WERI-Rb-1 (cell line): ENCODE data around the gene MAGI1.

Experiments
- DNase-seq: peaks from one replicate; pipeline ENCODE4 v3.0.0-alpha.2; 2020
- H3K27ac ChIP-seq: fragments of 250-450 bp; sonication (Bioruptor Pico); 2 replicates; pipeline ENCODE4 v1.5.1; 2020; ENCODE audit warnings: mild to moderate bottlenecking, moderate library complexity
- H3K27me3 ChIP-seq: fragments of 250-450 bp; sonication (Bioruptor Pico); 2 replicates; pipeline ENCODE4 v1.5.1; 2021; ENCODE audit warnings: mild to moderate bottlenecking, low read depth, moderate library complexity; ENCODE audit not compliant: insufficient read depth, severe bottlenecking
- H3K36me3 ChIP-seq: fragments of 250-450 bp; sonication (Bioruptor Pico); 2 replicates; pipeline ENCODE4 v1.5.1; 2020; ENCODE audit warnings: mild to moderate bottlenecking, moderate library complexity
- H3K4me3 ChIP-seq: 2 replicates; pipeline ENCODE4 v1.5.1; 2011; ENCODE audit warnings: low read depth, mild to moderate bottlenecking, control low read depth, low read length
- H3K9me3 ChIP-seq: fragments of 250-450 bp; sonication (Bioruptor Pico); 2 replicates; pipeline ENCODE4 v1.5.1; 2021; ENCODE audit warnings: mild to moderate bottlenecking, moderate library complexity; ENCODE audit not compliant: severe bottlenecking
- TF ChIP-seq, protein P1 (sequence below): IDR thresholded peaks from 2 replicates; pipeline ENCODE4 v1.5.1; 2011; ENCODE audit warnings: low read depth, mild to moderate bottlenecking, control low read depth, inconsistent platforms, low read length

MAGI1 gene

DNA sequence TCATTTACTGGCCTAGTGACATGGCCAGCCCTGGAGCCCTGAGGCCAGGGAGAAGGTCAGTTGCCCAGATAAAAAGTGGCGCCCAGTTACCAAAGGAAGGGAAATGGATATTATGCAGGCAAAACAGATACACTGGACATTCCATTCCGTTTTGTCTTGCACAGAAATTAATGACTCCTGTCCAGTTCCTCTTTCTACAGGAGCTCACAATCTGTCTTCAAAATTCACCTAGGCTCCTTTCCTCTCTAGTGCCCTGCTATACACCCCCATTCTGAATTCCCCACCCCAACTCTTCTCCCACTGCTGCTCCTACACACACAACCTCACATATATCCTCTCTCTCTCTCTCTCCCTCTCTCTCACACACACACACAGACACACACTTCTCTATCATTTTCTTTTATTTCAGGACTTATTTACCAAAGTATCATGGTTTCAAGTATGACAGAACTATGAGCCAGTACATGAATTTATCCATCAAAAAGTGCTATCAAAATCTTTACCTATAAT is 229.0 kb downstream of the MAGI1 start:
- H3K27ac ChIP-seq: no peak overlapping the region
- no peak overlapping the region for H3K4me3 ChIP-seq
- H3K9me3 ChIP-seq: no peaks in the 10 kb centered on the region
- TF ChIP-seq, protein P1, sequence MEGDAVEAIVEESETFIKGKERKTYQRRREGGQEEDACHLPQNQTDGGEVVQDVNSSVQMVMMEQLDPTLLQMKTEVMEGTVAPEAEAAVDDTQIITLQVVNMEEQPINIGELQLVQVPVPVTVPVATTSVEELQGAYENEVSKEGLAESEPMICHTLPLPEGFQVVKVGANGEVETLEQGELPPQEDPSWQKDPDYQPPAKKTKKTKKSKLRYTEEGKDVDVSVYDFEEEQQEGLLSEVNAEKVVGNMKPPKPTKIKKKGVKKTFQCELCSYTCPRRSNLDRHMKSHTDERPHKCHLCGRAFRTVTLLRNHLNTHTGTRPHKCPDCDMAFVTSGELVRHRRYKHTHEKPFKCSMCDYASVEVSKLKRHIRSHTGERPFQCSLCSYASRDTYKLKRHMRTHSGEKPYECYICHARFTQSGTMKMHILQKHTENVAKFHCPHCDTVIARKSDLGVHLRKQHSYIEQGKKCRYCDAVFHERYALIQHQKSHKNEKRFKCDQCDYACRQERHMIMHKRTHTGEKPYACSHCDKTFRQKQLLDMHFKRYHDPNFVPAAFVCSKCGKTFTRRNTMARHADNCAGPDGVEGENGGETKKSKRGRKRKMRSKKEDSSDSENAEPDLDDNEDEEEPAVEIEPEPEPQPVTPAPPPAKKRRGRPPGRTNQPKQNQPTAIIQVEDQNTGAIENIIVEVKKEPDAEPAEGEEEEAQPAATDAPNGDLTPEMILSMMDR: no peak
- no peak for DNase-seq
- no peaks in the 10 kb centered on the region for H3K36me3 ChIP-seq
- no peaks in the 10 kb centered on the region for H3K27me3 ChIP-seq

DNA sequence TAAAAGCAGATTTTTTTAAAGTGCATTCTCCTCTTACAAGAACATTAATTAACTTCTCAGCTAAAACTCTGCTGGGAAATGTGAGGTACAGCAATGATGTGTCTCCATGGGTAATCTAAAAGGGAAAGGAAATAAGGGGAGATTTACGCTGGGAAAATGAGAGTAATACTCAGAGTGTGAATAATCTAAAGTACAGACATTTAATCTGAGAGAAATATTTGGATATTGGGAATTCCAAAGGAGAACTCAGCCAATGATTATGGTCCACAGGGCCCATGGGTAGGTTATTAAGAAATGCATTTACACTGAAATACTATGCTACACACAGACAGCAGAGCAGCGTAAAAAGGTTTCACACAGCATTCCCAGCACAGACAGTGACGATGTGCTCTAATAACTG is 229.9 kb downstream of the MAGI1 start:
- Histone ChIP-seq H3K27ac (no peak overlapping the region), H3K9me3 (no peaks in the 10 kb centered on the region), H3K27me3 (no peaks in the 10 kb centered on the region), H3K36me3 (no peaks in the 10 kb centered on the region), H3K4me3 (no peak overlapping the region)
- no peak for DNase-seq
- TF ChIP-seq, protein P1: no peak

DNA sequence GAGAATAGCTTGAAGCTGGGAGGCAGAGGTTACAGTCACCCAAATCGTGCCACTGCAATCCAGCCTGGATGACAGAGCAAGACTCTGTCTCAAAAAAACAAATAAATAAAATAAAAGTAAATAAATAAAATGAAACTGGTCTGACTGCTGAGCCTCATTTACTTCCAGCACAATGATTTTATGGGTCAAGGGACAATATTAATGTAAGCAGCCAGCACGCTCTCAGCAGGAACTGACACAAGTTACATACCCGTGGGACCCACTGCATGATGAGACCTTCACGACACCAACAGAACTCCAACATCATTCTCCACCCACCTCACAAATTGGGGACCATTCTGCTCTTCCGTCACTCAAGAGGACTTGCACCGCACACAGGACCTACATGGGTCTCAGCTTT is 230.3 kb downstream of the MAGI1 start:
- Histone ChIP-seq H3K4me3 (no peak overlapping the region), H3K9me3 (no peaks in the 10 kb centered on the region), H3K27me3 (no peaks in the 10 kb centered on the region), H3K27ac (no peak overlapping the region), H3K36me3 (no peaks in the 10 kb centered on the region)
- no peak for DNase-seq
- TF ChIP-seq, protein P1: no peak

DNA sequence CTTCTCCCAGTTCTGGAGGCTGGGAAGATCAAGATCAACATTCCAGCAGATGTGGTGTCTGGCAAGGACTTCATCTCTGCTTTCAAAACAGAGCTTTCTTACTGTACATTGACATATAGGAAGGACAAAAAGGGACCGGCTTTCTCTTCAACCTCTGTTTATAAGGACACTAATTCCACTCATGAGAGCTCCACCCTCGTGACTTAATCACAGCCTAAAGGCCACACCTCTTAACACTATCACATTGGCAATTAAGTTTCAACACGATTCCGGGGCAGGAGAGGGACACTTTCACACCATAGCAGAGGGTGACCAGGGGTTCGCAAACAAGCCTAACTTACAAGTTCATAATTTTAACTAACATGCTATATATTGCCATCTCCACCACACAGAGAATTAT is 231.5 kb downstream of the MAGI1 start:
- TF ChIP-seq, protein P1: no peak

DNA sequence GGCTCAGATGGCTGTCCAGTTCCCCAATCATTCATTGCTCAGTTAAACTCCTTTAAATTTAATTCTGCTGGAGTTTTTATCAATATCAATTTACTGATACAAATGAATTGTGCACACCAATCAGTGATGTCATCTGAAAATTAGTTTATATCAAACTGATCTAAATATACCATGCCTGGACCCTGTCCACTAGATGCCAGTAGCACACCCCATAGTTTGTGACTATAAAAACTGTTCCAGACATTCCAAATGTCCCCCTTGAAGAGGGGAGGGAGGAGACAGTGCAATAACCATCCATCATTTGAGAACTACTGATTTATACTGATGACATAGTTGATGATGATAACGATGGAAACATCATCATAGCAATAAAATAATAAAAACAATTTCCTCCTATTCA is 232.1 kb downstream of the MAGI1 start:
- no peaks in the 10 kb centered on the region for H3K9me3 ChIP-seq
- H3K27ac ChIP-seq: no peak overlapping the region
- DNase-seq: no peak
- H3K36me3 ChIP-seq: no peaks in the 10 kb centered on the region
- H3K4me3 ChIP-seq: no peak overlapping the region
- H3K27me3 ChIP-seq: no peaks in the 10 kb centered on the region
- TF ChIP-seq, protein P1: no peak

More for the DNA sequence above, 231.5 kb downstream of the MAGI1 start:
- Histone ChIP-seq H3K4me3 (no peak overlapping the region), H3K9me3 (no peaks in the 10 kb centered on the region), H3K36me3 (no peaks in the 10 kb centered on the region), H3K27me3 (no peaks in the 10 kb centered on the region), H3K27ac (no peak overlapping the region)
- no peak for DNase-seq

DNA sequence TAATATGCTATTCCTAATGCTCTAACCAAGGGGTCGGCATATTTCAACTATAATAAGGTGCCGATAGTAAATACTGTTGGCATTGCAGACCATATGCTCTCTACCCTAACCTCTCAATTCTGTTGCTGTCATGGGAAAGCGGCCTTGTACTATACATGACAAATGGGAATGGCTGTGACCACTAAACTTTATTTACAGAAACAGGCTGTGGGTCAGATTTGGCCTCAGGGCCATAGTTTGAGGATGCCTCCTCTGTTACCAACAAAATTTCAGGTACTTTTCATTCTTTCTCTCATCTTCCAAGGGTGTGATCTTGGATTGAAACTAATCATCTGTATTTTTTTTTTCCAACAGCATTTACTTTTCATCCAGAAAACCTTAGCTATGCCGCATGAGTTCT is 242.0 kb downstream of the MAGI1 start:
- no peak overlapping the region for H3K4me3 ChIP-seq
- no peaks in the 10 kb centered on the region for H3K9me3 ChIP-seq
- H3K27me3 ChIP-seq: no peaks in the 10 kb centered on the region
- DNase-seq: no peak
- no peak overlapping the region for H3K27ac ChIP-seq
- TF ChIP-seq, protein P1: no peak
- H3K36me3 ChIP-seq: no peaks in the 10 kb centered on the region
